Vagina (tissue), 2 donors: ENCODE results near the gene EIF3D.

ENCODE experiments used
- CTCF ChIP-seq, 3 experiments: fragments of 450-650 bp in 2 of 3; fragments of 200-600 bp in 1 of 3; sonication (generic) in 1 of 3; IDR thresholded peaks; one replicate each; pipeline ENCODE4 v1.5.1; 2017 to 2019; ENCODE audit warnings: antibody characterized with exemption in 3 of 3, mild to moderate bottlenecking in 2 of 3, moderate library complexity in 2 of 3
- POLR2A ChIP-seq, 2 donors: fragments of 450-650 bp; IDR thresholded peaks; one replicate each; pipeline ENCODE4 v1.6.1; 2017; ENCODE audit warnings: antibody characterized with exemption in 2 of 2, mild to moderate bottlenecking in 2 of 2, moderate library complexity in 2 of 2
- POLR2AphosphoS5 ChIP-seq, 2 donors: sonication (generic); formaldehyde crosslinking; IDR thresholded peaks; one replicate each; pipeline ENCODE4 v1.9.0; 2017; ENCODE audit warnings: antibody characterized with exemption in 2 of 2, mild to moderate bottlenecking in 2 of 2, low read depth in 1 of 2; ENCODE audit not compliant: insufficient read depth in 1 of 2

- TF ChIP-seq POLR2A (IDR thresholded peaks at IDR 0.05) (no peak), CTCF (IDR thresholded peaks at IDR 0.05) (no peak), POLR2AphosphoS5 (IDR thresholded peaks at IDR 0.05; ENCODE audit: insufficient read depth in 1 of 2, low read depth in 1 of 2) (no peak)
These were observed 61.0 kb downstream of the EIF3D start for GRCh38 chr22:36467946-36468345.
